NCI-H748 treated with DMSO at 0.1 percent for 48 hours (cell line): ENCODE data around the gene ZNF195.
A peak's percentile ranks its signal among the peaks of the same experiment; 100 is the strongest.
"Not testable (repeated sequence)": the region's sequence is repeated elsewhere in the genome, so short reads cannot be mapped to it uniquely, and the experiment has no call there.

Source experiments
- DNase-seq: peaks from one replicate; lab custom pipeline; 2025; lab: John Stamatoyannopoulos, UW

The ZNF195 gene

DNA sequence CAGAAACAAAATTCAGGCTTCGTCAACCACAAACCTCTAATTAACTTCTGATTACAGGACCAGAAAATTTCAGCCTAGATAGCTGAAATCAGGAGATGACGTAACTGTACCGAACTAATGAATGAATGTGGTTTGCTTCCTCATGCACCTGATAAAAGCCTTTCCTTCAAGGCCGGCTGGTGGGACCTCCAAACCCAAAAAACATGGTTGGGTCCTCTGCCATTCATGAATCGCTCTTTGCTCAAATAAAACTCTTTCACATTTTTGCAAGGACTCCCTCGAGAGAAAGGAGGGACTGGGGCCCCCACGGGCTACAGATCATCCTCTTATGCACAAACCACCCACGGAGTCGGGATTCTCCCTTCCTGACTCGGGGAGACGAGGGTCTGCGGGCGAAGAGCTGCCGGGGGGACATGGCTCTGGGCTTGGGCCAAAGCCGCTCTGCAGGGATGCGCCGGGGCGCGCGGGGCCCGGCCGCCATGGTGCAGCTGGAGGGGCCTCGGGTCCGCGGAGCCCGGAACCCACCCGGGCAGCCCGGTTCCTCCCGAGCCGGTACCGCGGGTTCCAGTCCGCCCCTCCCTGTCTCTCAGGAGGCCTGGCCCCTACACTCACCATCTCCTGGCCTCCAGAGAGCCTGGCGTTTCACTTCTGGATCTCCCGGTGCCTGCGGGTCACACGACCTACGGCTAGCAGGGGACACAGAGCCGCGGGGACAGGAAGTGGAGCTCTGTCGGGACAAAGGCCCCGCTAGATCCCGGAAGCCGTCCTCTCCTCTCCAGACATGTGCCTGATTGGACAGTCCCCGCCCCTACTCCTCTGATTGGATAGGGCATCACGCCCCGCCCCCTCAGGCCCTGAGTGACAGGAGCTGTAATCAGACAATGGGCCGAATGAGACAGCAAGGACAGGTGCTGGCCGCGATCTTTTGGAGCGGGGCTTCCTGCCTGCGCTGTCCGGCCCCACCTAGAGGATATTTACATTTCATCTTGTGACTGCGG lies at the start of gene ZNF195:
ZNF195 (minus strand) TSS at position 721 of the 998 bp plus-strand sequence; CDS start at position 615, 106 bp downstream.
- peak; percentile 94 for DNase-seq

- DNase-seq, result not testable (repeated sequence)
These were observed 49.1 kb upstream of the ZNF195 start for GRCh38 chr11:3428076-3428475.

DNA sequence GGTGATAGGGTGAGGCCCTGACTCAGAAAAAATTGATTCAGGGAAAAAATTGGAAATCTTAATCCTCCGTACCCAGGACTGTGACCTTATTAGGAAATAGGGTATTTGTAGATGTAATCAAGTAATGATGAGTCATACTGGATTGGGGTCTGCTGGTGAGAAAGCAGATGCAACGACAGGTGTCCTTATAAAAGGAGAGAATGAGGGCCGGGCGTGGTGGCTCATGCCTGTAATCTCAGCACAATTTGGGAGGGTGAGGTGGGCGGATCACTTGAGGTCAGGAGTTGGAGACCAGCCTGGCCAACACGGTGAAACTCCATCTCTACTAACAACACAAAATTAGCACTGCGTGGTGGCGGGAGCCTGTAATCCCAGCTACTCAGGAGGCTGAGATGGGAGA lies 47.6 kb upstream of the ZNF195 start:
- not testable (repeated sequence) for DNase-seq

DNA sequence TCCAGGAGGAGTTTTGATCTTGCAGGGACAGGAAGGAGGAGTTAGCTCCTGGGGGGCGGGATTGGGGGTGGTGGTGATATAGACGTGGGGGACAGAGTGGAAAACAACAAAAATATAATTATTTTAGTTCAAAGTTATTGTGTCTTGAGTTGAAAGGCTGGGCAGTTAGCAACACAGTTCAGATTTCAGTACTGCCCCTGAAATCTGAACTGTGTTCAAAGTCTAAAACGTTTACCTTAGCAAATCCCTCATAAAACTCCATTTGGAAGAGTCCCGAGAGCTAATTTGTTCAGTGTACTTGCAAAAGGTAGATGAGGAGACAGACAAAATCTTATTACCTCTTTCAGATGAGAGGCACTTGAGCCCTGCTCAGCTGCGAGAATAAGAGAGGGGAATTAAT lies 45.0 kb upstream of the ZNF195 start:
- DNase-seq, result not testable (repeated sequence)

GRCh38 chr11:3423138-3423731 lies 44.3 kb upstream of the ZNF195 start:
- DNase-seq, result peak; percentile 59

GRCh38 chr11:3422380-3423137 lies 43.6 kb upstream of the ZNF195 start:
- DNase-seq, result peak; percentile 95

DNA sequence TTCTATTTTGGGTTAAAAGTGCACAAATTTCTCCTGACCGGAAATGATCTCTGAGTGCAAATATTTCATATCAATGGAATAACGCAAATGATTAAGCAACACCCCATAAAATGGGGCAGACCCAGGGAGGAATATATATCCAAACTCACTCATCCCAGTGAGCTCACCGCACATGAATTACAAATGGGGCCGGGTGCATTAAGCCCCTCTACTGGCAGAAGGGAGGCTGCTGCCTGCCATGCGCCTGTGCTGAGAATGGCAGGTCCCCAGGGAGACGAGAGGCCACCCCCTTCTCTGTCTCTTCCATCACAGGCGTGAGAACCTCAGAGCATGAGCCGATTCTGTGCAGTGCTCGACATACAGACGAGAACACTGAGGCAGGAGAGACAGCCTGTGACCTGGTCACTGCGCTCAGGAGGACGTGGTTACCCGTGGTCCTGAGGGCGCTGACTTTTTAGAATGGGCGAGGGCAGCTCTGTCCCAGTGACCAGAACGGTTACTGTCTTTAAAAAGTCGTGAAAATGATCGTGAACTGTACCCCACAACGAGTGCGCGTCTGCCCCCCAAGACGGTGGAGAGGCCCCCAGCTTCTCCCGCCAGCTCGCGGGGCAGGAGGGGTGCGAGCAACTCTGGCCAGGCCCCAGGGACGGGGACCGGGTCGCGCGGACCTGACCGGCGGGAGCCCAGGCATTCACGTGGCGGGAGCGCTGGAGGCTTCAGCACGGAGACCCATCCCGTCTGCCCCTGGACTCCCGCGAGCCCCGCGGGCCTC lies 42.8 kb upstream of the ZNF195 start:
- DNase-seq, result not testable (repeated sequence)

DNA sequence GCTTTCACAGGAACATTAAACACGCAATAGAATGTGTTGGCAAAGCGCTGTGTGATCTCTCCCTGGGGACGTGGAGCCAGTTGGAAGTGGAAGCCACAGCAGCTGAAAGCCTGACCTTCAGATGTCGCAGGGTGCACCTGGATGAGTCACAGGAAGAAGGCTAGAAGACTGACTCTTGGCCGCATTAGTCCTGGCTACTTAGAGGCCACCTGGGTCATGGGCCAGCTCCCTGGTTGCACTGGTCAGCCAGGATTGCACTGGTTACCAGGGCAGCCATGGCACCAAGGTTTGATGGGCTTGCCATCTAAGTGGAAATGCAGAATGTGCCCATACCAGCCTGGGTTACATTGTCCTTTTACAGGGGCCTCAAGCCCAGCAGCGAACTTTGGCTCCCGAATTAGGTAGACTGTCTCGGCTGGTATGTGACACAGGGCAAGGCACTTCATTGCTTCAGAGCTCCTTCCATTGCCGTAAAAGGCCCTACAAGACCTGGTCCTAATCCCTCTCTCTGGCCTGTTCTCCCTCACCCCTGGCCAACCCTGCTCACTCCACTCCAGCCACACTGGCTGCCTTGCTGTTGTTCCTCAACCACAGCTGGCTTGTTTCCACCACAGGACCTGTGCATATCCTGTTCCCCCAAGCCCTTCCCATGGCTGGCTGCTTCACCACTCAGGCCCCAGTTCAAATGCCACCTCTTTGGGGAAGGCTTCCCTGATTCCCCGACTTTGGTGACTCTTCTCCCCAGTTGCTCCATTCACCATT lies 41.5 kb upstream of the ZNF195 start:
- DNase-seq, result not testable (repeated sequence)

DNA sequence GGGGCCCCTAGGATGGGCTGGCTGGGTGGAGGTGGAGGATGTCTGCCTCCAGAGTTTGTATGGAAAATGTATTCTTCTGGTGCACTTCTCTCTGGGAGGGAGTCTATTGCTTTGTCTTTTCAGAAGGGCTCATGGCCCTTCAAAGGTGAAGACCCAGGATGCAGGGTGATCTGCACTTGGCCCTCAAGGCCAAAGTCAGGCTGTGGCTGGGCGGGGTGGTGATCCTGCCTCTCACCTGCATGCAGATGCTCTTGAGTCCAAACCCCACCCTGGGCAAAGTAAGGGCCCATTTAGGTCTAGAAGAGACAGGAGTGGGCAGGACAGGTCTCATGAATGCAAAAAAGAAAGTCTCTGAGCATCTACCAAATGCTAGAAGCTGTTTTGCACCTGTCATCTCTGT lies 40.5 kb upstream of the ZNF195 start:
- not testable (repeated sequence) for DNase-seq

DNA sequence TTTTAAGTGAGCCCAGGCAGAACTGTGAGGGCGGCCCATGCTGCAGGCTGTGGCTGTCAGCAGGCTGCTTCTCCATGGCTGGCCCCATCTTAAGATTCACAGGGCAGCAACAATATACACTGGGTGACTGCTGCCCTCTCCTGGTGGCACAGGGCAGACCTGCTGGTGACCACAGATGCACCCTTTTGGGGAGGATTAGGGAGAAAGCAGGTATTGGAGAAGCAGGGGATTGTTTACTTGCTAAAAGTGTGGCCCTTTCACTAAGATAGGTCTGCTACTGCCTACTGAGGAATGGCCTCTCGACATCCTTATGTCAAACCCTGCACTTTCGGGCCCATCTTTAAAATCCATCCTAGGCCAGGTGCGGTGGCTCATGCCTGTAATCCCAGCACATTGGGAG lies 38.1 kb upstream of the ZNF195 start:
- peak; percentile 17 for DNase-seq

DNA sequence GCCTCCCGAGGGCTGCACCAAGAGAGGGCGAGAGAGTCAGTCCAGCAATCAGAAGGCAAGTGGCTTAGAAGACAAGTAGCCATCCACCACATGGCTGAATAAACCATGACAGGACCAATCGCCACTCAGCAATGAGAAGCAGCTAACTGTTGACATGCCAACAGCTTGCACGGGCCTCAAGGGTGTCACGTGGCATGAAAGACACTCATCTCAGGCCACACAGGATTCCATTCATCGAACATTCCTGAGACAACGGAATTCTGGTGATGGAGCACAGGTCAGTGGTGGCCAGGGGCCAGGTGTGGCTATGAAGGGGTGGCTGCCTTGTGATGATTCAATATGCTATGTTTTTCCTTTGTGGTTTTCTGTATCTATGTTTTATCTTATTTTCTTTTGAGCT lies 36.4 kb upstream of the ZNF195 start:
- not testable (repeated sequence) for DNase-seq

- not testable (repeated sequence) for DNase-seq
These were observed 34.7 kb upstream of the ZNF195 start for GRCh38 chr11:3413666-3414065.

- no peak for DNase-seq
These were observed 33.9 kb upstream of the ZNF195 start for GRCh38 chr11:3412837-3413236.

DNA sequence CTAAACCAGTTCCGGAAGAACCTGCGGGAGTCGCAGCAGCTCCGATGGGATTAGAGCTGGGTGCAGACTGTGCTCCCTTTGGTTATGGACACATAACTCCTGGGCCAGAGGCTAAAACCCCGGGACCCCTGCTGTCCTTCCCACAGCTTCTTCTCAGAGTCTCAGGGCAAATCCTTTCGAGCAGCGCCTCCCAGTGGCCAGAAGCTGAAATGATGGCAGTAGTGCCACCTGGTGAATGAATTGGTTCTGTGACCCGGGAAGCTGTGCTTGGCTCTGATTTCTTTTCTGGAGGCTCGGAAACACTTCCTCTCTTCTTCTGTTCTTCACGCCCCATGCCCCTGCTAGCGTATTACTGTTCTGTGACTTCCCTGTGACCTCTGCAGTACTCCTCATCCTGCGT lies 29.8 kb upstream of the ZNF195 start:
- DNase-seq, result peak; percentile 45

DNA sequence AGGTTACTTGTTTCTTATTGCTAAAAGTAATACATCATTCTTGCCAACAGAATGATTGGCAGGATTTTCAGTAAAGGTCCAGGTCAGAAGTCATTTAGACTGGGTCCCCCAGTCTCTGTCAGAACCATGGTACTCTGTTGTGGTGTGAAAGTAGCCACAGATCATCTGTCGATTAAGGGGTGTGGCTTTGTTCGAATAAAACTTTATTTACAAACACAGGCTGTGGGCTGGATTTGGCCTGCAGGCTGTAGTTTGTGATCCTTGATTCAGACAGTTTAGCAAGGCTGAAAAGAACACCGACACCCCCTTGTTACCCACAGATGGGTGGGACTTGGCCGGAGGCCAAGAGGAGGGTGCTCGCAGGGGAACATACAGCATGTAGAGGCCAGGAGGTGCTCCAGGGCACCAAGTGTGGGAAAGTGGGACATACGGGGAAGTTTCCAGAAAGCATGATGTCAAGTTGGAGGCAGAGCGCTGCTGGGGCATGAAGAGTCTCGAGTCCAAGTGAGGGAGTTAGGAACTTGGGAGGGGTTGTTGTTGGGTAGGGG lies 29.2 kb upstream of the ZNF195 start:
- DNase-seq, result not testable (repeated sequence)

- DNase-seq, result not testable (repeated sequence)
These were observed 28.0 kb upstream of the ZNF195 start for GRCh38 chr11:3406937-3407336.

GRCh38 chr11:3406223-3406875 lies 27.4 kb upstream of the ZNF195 start:
- not testable (repeated sequence) for DNase-seq

DNA sequence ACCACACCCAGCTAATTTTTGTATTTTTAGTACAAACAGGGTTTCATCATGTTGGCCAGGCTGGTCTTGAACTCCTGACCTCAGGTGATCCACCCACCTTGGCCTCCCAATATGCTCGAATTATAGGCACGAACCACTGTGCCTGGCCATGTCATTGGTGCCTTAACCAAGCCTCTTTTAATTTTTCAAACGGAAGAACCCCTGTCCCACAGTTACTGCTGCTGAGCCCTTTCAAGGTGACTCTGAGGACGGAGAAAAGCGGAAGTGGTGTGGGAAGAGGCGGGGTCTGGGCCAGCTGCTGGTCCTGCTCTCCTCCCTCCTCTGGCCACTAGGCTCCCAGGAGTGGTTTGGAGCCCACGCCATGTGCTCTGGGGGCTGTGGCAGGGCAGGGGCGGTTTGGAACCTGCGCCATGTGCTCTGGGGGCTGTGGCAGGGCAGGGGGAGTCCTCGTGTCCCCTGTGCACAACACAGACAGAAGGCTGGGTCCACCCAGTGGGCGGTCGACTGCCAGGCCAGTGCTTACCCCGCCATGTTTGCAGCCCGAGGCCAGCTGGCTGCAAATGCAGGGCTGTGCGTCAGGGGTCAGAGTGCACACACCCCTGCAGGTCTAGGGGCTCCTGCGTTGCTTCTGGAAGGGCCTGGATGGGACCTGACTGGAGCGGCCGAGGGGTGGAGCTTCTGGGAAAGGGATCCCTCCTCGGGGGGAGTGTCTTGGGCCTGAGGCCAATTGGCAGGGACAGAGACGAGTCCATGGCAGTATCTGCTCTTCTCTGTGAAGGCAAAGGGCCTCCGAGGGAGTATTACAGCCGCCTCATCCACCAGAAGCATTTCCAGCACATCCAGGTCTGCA lies 25.4 kb upstream of the ZNF195 start:
- DNase-seq, result not testable (repeated sequence)

GRCh38 chr11:3402861-3403250 lies 23.9 kb upstream of the ZNF195 start:
- DNase-seq, result not testable (repeated sequence)
